Measurements from ENCODE around the gene ABHD6. TPM values are rescaled to one million over a fixed set of nuclear protein-coding genes. Genes with fewer than 3 reads are reported as not detected.

Gene ABHD6
- total RNA-seq, 1 donor from 2014 or later: 48.7 TPM

DNA sequence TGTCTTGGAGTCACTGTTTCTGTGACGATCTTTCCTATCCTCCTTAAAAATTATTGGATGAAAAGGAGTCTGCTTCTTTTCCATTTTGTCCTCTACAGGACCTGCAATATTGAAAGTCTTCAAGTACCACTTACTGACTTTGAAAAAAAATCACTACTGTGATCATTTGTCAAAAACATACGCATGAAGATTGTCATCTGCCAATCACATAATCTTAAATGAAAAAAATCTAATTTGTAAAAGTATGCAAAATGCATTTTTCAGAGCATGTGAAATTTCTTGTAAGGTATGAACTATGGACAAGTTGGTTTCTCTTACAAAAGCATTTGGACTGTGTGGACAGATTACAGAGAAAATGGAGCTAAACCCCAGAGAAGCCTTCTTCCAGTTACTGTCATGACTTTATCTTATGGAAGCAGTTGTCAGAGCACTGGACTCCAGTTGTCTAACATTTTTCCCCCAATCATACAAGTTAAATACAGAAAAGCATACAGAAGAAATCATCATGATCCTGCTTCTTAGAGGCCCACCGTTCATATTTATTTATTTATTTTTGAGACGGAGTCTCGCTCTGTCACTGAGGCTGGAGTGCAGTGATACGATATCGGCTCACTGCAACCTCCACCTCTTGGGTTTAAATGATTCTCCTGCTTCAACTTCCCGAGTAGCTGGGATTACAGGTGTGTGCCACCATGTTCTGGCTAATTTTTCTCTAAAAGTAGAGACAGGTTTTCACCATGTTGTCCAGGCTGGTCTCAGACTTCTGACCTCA, 91.7 kb downstream of the ABHD6 start:
- DNase-seq: no peak
- TF ChIP-seq, protein P1, sequence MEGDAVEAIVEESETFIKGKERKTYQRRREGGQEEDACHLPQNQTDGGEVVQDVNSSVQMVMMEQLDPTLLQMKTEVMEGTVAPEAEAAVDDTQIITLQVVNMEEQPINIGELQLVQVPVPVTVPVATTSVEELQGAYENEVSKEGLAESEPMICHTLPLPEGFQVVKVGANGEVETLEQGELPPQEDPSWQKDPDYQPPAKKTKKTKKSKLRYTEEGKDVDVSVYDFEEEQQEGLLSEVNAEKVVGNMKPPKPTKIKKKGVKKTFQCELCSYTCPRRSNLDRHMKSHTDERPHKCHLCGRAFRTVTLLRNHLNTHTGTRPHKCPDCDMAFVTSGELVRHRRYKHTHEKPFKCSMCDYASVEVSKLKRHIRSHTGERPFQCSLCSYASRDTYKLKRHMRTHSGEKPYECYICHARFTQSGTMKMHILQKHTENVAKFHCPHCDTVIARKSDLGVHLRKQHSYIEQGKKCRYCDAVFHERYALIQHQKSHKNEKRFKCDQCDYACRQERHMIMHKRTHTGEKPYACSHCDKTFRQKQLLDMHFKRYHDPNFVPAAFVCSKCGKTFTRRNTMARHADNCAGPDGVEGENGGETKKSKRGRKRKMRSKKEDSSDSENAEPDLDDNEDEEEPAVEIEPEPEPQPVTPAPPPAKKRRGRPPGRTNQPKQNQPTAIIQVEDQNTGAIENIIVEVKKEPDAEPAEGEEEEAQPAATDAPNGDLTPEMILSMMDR (IDR thresholded peaks at IDR 0.05): no peak
- no peak overlapping the region for H3K4me3 Mint-ChIP-seq
- no peaks in the 10 kb centered on the region for H3K27me3 Mint-ChIP-seq
- intact Hi-C loops (cut with micrococcal nuclease): no loop called here
- H3K27ac Mint-ChIP-seq: no peak overlapping the region
- H3K9me3 Mint-ChIP-seq: no peaks in the 10 kb centered on the region
- ChIA-PET CTCF (no interaction called here), POLR2A (no interaction called here)
- H3K36me3 Mint-ChIP-seq (ENCODE audit: low read depth): peaks cover 6% of the 10 kb centered on the region
- H3K4me1 Mint-ChIP-seq: peaks cover 37% of the 10 kb centered on the region
- no peak for ATAC-seq (ENCODE audit: low read depth)

DNA sequence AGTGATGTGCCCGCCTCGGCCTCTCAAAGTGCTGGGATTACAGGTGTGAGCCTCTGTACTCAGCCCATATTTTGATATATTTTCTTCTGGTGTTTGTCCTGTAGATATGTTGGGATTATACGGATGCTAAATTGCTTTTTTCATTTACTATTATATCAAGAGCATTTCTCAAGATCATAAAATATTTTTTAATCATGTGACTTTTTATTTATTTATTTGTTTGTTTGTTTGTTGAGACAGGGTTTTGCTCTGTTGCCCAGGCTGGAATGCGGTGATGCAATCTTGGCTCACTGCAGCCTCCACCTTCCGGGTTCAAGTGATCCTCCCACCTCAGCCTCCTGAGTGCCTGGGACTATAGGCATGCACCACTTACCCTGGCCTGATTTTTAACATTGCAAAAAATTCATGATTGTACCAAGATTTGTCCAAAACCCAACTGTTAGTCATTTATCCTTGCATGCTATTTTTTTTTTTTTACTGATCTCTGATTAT, 92.4 kb downstream of the ABHD6 start:
- Mint-ChIP-seq H3K27ac (no peak overlapping the region), H3K36me3 (ENCODE audit: low read depth) (peaks cover 6% of the 10 kb centered on the region), H3K4me3 (no peak overlapping the region), H3K9me3 (no peaks in the 10 kb centered on the region), H3K27me3 (no peaks in the 10 kb centered on the region), H3K4me1 (peaks cover 37% of the 10 kb centered on the region)
- TF ChIP-seq, protein P1 (IDR thresholded peaks at IDR 0.05): no peak
- ChIA-PET CTCF (interaction anchor here (1.0 kb wide), 1 partner anchor 85 kb away, joined by 3 read pairs; no protein-coding TSS in a partner anchor), POLR2A (interaction anchor here (15.4 kb wide), 1 partner anchor 23 kb away, joined by 565 read pairs; no protein-coding TSS in a partner anchor)
- intact Hi-C loops (cut with micrococcal nuclease): loop anchor here (5.0 kb wide), 1 partner anchor 37 kb away; no protein-coding TSS in a partner anchor
- no peak for ATAC-seq (ENCODE audit: low read depth)
- DNase-seq: no peak

DNA sequence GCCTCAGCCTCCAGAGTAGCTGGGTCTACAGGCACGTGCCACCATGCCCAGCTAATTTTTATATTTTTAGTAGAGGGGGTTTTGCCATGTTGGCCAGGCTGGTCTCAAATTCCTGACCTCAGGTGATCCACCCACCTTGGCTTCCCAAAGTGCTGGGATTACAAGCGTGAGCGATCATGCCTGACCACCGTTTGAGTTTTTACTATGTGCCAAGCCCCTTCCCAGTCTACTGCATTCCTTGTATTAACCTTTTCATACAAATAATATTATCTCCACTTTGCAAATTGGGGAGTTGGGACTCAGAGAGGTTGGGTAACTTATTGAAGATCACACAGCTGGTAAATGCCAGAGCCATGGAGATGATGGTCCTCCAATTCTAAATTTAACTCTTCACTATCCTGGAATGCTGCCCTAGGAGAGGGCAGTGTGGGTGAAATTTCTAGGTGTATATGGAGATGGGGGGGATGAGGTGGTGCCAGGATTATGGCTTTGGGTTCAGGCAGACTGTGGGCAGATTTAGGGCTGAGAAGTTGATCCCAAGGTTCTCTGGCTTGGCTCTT, 94.1 kb downstream of the ABHD6 start:
- H3K9me3 Mint-ChIP-seq: no peaks in the 10 kb centered on the region
- ChIA-PET POLR2A (interaction anchor here (0.6 to 15.4 kb wide), 2 partner anchors 21 to 51 kb away, joined by 5 to 565 read pairs; no protein-coding TSS in a partner anchor), CTCF (interaction anchor here (0.8 to 10.2 kb wide), 8 partner anchors 10 to 160 kb away, joined by 3 to 125 read pairs (median 4); partner anchors contain the start of genes HTD2, KCTD6, PDHB and RPP14)
- peak overlapping the region; percentile 78 for H3K4me3 Mint-ChIP-seq
- H3K4me1 Mint-ChIP-seq: peaks cover 39% of the 10 kb centered on the region
- no peak for ATAC-seq (ENCODE audit: low read depth)
- H3K27ac Mint-ChIP-seq: no peak overlapping the region
- TF ChIP-seq, protein P1 (IDR thresholded peaks at IDR 0.05): no peak
- H3K36me3 Mint-ChIP-seq (ENCODE audit: low read depth): peaks cover 15% of the 10 kb centered on the region
- H3K27me3 Mint-ChIP-seq: no peaks in the 10 kb centered on the region
- no peak for DNase-seq
- intact Hi-C loops (cut with micrococcal nuclease): loop anchor here (1.0 to 5.0 kb wide), 4 partner anchors 7 to 160 kb away; partner anchors contain the start of gene PDHB

DNA sequence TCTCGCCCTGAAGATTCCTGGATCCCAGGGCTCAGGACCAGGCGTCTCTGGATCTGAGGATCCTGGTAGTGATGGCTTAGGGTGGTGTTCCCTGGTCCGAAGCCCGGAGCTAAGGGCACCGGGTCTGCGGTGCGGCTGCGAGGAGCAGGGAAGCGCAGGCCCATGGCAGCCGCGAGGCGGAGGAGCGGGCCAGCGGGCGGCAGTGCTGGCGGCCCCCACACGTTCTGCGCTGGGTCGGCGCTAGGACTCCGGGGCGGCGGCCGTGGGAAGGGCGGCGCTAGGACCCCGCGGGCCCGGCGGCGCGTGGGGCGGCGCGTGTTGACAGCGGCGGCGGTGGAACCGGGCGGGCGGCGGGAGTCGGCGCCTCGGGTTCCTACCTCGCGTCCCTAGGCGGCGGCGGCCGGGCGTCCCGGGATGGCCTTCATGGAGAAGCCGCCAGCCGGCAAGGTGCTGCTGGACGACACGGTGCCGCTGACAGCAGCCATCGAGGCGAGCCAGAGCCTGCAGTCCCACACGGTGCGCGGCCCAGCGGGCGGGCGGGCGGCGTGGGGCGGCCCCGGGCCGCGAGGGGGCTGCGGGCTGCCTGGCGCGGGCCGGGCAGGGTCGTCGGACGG, 95.1 kb downstream of the ABHD6 start, which contains the start of gene PXK:
TSS of gene PXK (plus strand) at position 318 of the 614 bp plus-strand sequence. CDS start at position 415, 97 bp downstream.
- peak; percentile 74 for ATAC-seq (ENCODE audit: low read depth)
- Mint-ChIP-seq H3K4me1 (peaks cover 49% of the 10 kb centered on the region), H3K36me3 (ENCODE audit: low read depth) (peaks cover 19% of the 10 kb centered on the region), H3K4me3 (peak within 1 kb of the TSS; percentile 100), H3K27me3 (no peaks in the 10 kb centered on the region), H3K9me3 (no peaks in the 10 kb centered on the region), H3K27ac (peak within 1 kb of the TSS; percentile 99)
- ChIA-PET POLR2A (interaction anchor here (0.6 to 15.4 kb wide), 12 partner anchors 8 to 1550 kb away, joined by 3 to 565 read pairs (median 6); partner anchors contain the start of genes HTD2, KCTD6, RPP14 and SLMAP), CTCF (interaction anchor here (0.8 to 10.2 kb wide), 11 partner anchors 11 to 159 kb away, joined by 3 to 125 read pairs (median 5); partner anchors contain the start of genes HTD2, KCTD6 and RPP14)
- intact Hi-C loops (cut with micrococcal nuclease): loop anchor here (1.0 to 5.0 kb wide), 7 partner anchors 8 to 159 kb away; partner anchors contain the start of genes HTD2, PDHB and RPP14
- TF ChIP-seq, protein P1 (IDR thresholded peaks at IDR 0.05): no peak
- peak; percentile 84 for DNase-seq
